ENCODE measurements around the gene HSPA4. TPM values are rescaled to one million over a fixed set of nuclear protein-coding genes. Genes with fewer than 3 reads are reported as not detected.

Gene HSPA4
- total RNA-seq, 2 donors from 2014 or later: 51.1 to 73.5 TPM

DNA sequence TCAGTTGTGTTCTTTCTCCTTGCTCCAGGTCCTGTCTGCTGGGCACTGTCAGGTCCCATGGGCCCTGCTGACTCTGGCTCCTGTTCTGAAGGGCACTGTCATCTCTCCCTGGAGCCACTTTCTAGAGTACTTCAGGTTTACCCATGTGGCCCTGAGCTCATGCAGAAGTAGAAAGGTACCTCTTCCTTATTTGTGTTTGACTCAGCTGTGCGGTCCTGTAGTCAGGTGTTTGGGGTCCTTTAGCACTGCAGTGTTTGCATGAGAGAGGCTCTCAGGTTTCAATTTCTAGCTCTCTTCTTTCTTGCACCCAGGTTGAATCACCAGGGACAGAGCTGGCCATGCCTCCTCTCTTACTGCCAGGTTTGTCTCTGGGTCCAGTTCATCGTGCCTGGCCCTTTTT, 71.5 kb downstream of the HSPA4 start:
- Histone ChIP-seq H3K4me1 (replicated peaks) (no peaks in the 10 kb centered on the region), H3K27ac (no peak overlapping the region), H3K9me3 (no peaks in the 10 kb centered on the region), H3K36me3 (no peaks in the 10 kb centered on the region), H3K27me3 (replicated peaks; ENCODE audit: insufficient read depth) (no peaks in the 10 kb centered on the region), H3K4me3 (no peak overlapping the region)
- intact Hi-C loops (cut with DNase I): no loop called here
- TF ChIP-seq POLR2A (IDR thresholded peaks at IDR 0.05): no peak
- TF ChIP-seq POLR2AphosphoS5 (IDR thresholded peaks at IDR 0.05): no peak
- TF ChIP-seq, protein P1, sequence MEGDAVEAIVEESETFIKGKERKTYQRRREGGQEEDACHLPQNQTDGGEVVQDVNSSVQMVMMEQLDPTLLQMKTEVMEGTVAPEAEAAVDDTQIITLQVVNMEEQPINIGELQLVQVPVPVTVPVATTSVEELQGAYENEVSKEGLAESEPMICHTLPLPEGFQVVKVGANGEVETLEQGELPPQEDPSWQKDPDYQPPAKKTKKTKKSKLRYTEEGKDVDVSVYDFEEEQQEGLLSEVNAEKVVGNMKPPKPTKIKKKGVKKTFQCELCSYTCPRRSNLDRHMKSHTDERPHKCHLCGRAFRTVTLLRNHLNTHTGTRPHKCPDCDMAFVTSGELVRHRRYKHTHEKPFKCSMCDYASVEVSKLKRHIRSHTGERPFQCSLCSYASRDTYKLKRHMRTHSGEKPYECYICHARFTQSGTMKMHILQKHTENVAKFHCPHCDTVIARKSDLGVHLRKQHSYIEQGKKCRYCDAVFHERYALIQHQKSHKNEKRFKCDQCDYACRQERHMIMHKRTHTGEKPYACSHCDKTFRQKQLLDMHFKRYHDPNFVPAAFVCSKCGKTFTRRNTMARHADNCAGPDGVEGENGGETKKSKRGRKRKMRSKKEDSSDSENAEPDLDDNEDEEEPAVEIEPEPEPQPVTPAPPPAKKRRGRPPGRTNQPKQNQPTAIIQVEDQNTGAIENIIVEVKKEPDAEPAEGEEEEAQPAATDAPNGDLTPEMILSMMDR (IDR thresholded peaks at IDR 0.05): no peak
- WGBS: 88% methylated on average over 2 of the region's 2 CpGs
- DNase-seq (ENCODE audit: low spot score): no peak

DNA sequence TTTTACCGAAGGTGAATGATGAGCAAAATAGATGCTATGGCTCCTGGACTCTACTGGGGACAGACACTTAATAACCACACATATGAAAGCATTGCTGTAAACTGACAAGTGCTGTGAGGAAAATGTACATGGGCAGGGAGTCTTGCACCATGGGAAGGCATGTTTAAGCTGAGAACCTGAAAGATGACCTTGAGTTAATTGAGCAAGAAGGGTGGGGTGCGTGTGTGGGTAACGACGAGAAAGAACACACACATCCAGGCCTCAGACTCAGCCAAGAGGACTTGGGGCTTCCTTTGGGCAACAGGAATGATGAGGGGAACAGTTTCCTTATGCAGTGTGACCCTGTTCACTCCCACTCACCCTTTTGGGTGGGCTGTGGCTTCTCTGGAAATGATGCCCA, 73.1 kb downstream of the HSPA4 start:
- Histone ChIP-seq H3K27ac (no peak overlapping the region), H3K27me3 (replicated peaks; ENCODE audit: insufficient read depth) (no peaks in the 10 kb centered on the region), H3K4me1 (replicated peaks) (no peaks in the 10 kb centered on the region), H3K9me3 (no peaks in the 10 kb centered on the region), H3K36me3 (no peaks in the 10 kb centered on the region), H3K4me3 (no peak overlapping the region)
- TF ChIP-seq POLR2A (IDR thresholded peaks at IDR 0.05) (no peak), POLR2AphosphoS5 (IDR thresholded peaks at IDR 0.05) (no peak)
- TF ChIP-seq, protein P1 (IDR thresholded peaks at IDR 0.05): no peak
- WGBS: 77% methylated on average over 4 of the region's 4 CpGs
- no peak for DNase-seq (ENCODE audit: low spot score)
- intact Hi-C loops (cut with DNase I): no loop called here

DNA sequence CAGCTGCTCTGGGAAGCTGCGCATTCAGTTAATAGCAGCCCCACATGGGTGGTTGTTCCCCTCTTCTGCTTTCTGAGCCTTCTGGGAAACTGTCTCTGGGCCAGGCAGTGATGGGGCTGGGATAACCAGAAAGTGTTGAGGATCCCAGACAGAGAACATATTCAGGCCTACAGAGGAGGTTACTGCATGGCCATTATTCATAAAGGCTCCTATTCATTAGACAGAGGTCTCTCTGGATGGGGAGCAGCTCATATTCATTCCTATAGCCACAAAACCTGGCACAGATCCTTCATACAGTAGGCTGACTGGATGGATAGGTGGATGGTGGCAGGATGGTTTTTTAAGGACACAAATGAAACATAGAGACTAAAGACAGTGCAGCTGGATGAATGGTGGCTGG, 76.3 kb downstream of the HSPA4 start:
- no peaks in the 10 kb centered on the region for H3K9me3 ChIP-seq
- no peaks in the 10 kb centered on the region for H3K4me1 ChIP-seq (replicated peaks)
- intact Hi-C loops (cut with DNase I): no loop called here
- DNase-seq (ENCODE audit: low spot score): no peak
- H3K36me3 ChIP-seq: no peaks in the 10 kb centered on the region
- no peak overlapping the region for H3K27ac ChIP-seq
- TF ChIP-seq POLR2A (IDR thresholded peaks at IDR 0.05): no peak
- no peak for TF ChIP-seq POLR2AphosphoS5 (IDR thresholded peaks at IDR 0.05)
- TF ChIP-seq, protein P1 (IDR thresholded peaks at IDR 0.05): no peak
- H3K27me3 ChIP-seq (replicated peaks; ENCODE audit: insufficient read depth): no peaks in the 10 kb centered on the region
- H3K4me3 ChIP-seq: no peak overlapping the region
- WGBS: 95% methylated on average over 1 of the region's 1 CpG

DNA sequence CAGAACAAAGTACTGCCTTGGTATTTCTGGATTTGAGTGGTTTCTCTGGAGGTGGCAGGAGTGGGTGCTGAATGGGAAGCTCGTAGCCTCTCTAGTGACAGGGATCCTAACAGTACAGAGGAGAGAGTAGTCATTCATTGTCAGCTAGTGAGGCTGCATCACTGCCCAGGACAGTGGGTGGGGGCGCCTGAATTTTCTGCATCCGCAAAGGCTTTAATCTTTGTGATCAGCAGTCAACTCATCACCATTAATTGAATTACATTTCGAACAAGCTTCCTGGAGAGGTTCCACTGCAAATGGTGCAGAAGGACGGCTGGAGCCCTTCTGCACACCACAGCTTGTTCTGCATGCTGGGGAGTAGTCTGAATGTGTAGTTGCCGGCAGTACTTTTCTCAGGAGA, 77.5 kb downstream of the HSPA4 start:
- Histone ChIP-seq H3K9me3 (no peaks in the 10 kb centered on the region), H3K27me3 (replicated peaks; ENCODE audit: insufficient read depth) (no peaks in the 10 kb centered on the region), H3K27ac (no peak overlapping the region), H3K4me1 (replicated peaks) (no peaks in the 10 kb centered on the region), H3K4me3 (no peak overlapping the region), H3K36me3 (no peaks in the 10 kb centered on the region)
- intact Hi-C loops (cut with DNase I): no loop called here
- WGBS: 60% methylated on average over 6 of the region's 6 CpGs
- TF ChIP-seq POLR2AphosphoS5 (IDR thresholded peaks at IDR 0.05) (no peak), POLR2A (IDR thresholded peaks at IDR 0.05) (no peak)
- TF ChIP-seq, protein P1 (IDR thresholded peaks at IDR 0.05): no peak
- no peak for DNase-seq (ENCODE audit: low spot score)

DNA sequence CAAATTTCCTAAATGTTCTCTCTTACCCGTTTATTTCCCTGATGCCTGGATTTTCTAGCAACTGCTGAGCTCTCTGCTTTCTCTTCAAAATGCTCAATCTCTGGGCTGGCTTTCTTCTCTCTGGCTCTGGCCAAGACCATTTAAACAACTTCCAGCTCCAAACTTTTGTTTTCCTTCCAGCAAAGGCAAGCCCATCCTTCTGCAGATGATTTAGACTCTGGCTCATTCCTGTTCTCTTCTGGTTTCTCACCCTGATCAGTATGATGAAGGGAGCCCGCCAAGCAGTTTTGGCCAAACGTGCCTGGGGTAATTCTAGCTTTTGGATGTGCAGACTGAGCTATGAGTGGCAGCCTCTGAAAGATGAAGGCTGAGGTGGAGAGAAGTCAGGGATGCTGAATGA, 78.1 kb downstream of the HSPA4 start:
- TF ChIP-seq POLR2A (IDR thresholded peaks at IDR 0.05) (no peak), POLR2AphosphoS5 (IDR thresholded peaks at IDR 0.05) (no peak)
- TF ChIP-seq, protein P1 (IDR thresholded peaks at IDR 0.05): no peak
- Histone ChIP-seq H3K4me1 (replicated peaks) (no peaks in the 10 kb centered on the region), H3K4me3 (no peak overlapping the region), H3K27ac (no peak overlapping the region), H3K36me3 (no peaks in the 10 kb centered on the region), H3K9me3 (no peaks in the 10 kb centered on the region), H3K27me3 (replicated peaks; ENCODE audit: insufficient read depth) (no peaks in the 10 kb centered on the region)
- intact Hi-C loops (cut with DNase I): no loop called here
- 43% methylated on average over 3 of the region's 3 CpGs for whole genome bisulfite sequencing
- no peak for DNase-seq (ENCODE audit: low spot score)

All from prostate gland (tissue), 2 donors.